DND-41 (cell line): ENCODE measurements around the gene DPEP2NB.

ENCODE experiments used
- ATAC-seq: fragments of 200-7000 bp; cut with Tn5 transposase; 3 replicates; pipeline ENCODE4 v1.9.1; 2021; ENCODE audit warnings: low read depth; ENCODE audit not compliant: insufficient read depth
- DNase-seq: peaks from one replicate; pipeline ENCODE4 v3.0.0-alpha.2; 2020
- H2AFZ ChIP-seq: 2 replicates; pipeline ENCODE4 v1.6.0; 2012; ENCODE audit warnings: low read depth, low read length
- H3K27ac ChIP-seq: 2 replicates; pipeline ENCODE4 v1.5.1; 2012; ENCODE audit warnings: low read length, inconsistent platforms
- H3K27me3 ChIP-seq: fragments of 200-600 bp; sonication (generic); 2 replicates; pipeline ENCODE4 v1.6.0; 2012; ENCODE audit warnings: low read length, mild to moderate bottlenecking, inconsistent platforms; ENCODE audit not compliant: insufficient read depth, poor library complexity
- H3K36me3 ChIP-seq: 2 replicates; pipeline ENCODE4 v1.5.1; 2012; ENCODE audit warnings: low read length, inconsistent platforms; ENCODE audit not compliant: insufficient read depth
- H3K4me1 ChIP-seq: 2 replicates; pipeline ENCODE4 v1.5.1; 2012; ENCODE audit warnings: mild to moderate bottlenecking, low read length; ENCODE audit not compliant: insufficient read depth
- H3K4me2 ChIP-seq: 2 replicates; pipeline ENCODE4 v1.6.0; 2012; ENCODE audit warnings: mild to moderate bottlenecking, moderate library complexity, low read length, inconsistent platforms; ENCODE audit not compliant: insufficient read depth
- H3K4me3 ChIP-seq, 2 experiments: fragments of 200-600 bp in 1 of 2; shearing (Covaris generic) in 1 of 2; 2 replicates each; pipeline ENCODE4 v1.5.1; 2012 to 2016; ENCODE audit warnings: inconsistent platforms in 2 of 2, low read length in 2 of 2, mild to moderate bottlenecking in 2 of 2, low read depth in 1 of 2, moderate library complexity in 1 of 2
- H3K79me2 ChIP-seq: 2 replicates; pipeline ENCODE4 v1.6.0; 2012; ENCODE audit warnings: low read length, inconsistent platforms; ENCODE audit not compliant: insufficient read depth
- H3K9ac ChIP-seq: 2 replicates; pipeline ENCODE4 v1.6.0; 2012; ENCODE audit warnings: low read depth, mild to moderate bottlenecking, inconsistent platforms, low read length, moderate library complexity
- H3K9me3 ChIP-seq: 2 replicates; pipeline ENCODE4 v1.5.1; 2012; ENCODE audit warnings: low read length, moderate library complexity, mild to moderate bottlenecking, inconsistent platforms; ENCODE audit not compliant: insufficient read depth, severe bottlenecking
- H4K20me1 ChIP-seq: 2 replicates; pipeline ENCODE4 v1.6.0; 2012; ENCODE audit warnings: low read length; ENCODE audit not compliant: insufficient read depth
- EZH2 ChIP-seq: IDR thresholded peaks from 3 replicates; pipeline ENCODE4 v1.6.1; 2012; ENCODE audit warnings: borderline replicate concordance, low read depth, mild to moderate bottlenecking, moderate library complexity, low read length, inconsistent platforms; ENCODE audit not compliant: severe bottlenecking
- TF ChIP-seq, protein P1 (sequence below): IDR thresholded peaks from 2 replicates; pipeline ENCODE4 v1.5.1; 2012; ENCODE audit warnings: borderline replicate concordance, low read length, moderate library complexity, mild to moderate bottlenecking; ENCODE audit not compliant: poor library complexity, severe bottlenecking; ENCODE audit errors: extremely low read depth

DPEP2NB gene

DNA sequence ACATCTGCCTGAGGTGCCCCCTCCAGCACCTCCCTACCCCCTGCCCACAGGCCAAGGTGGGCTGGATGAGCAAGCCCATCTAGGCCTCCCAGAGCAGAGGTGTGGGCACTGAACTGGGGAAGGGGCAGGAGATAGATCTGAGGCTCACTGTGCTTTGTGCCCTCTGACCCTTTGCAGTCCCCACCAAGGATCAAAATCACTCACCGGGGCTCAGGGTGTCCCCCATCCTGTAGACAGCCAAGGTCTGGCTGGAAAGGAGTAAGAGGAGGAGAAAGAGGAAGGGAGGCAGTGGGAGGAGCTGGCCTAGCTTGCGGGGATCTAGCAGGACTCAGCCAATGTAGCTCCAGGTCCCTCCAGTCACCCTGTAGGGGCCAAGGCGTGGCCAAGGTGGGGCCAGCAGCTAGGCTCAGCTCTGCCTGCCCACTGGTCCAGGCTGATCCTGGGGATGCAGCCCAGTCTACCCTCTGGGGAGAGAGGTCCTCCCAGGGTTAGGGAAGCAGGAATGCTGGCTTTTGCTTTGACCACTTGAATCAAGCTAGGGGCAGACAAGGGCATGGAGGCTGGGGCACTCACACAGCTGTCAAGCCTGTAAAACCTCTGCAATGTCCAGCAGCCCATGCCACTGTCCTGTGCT, 49.0 kb downstream of the DPEP2NB start:
- Histone ChIP-seq H3K4me2 (peak overlapping the region; percentile 83), H3K9ac (peak overlapping the region; percentile 81; the same call in 1 of the 2 replicates), H4K20me1 (peaks cover 19% of the 10 kb centered on the region), H3K79me2 (peaks cover 13% of the 10 kb centered on the region; the same call in 1 of the 2 replicates), H3K27ac (no peak overlapping the region), H3K36me3 (peaks cover 20% of the 10 kb centered on the region), H3K27me3 (no peaks in the 10 kb centered on the region), H3K4me1 (peaks cover 26% of the 10 kb centered on the region), H3K4me3 (peak overlapping the region in 1 of 2 experiments; percentile 65; a peak in 2 of 4 replicates), H3K9me3 (no peaks in the 10 kb centered on the region), H2AFZ (no peak overlapping the region)
- ATAC-seq (no peak), DNase-seq (no peak)
- no peak for TF ChIP-seq EZH2
- TF ChIP-seq, protein P1, sequence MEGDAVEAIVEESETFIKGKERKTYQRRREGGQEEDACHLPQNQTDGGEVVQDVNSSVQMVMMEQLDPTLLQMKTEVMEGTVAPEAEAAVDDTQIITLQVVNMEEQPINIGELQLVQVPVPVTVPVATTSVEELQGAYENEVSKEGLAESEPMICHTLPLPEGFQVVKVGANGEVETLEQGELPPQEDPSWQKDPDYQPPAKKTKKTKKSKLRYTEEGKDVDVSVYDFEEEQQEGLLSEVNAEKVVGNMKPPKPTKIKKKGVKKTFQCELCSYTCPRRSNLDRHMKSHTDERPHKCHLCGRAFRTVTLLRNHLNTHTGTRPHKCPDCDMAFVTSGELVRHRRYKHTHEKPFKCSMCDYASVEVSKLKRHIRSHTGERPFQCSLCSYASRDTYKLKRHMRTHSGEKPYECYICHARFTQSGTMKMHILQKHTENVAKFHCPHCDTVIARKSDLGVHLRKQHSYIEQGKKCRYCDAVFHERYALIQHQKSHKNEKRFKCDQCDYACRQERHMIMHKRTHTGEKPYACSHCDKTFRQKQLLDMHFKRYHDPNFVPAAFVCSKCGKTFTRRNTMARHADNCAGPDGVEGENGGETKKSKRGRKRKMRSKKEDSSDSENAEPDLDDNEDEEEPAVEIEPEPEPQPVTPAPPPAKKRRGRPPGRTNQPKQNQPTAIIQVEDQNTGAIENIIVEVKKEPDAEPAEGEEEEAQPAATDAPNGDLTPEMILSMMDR, result no peak

DNA sequence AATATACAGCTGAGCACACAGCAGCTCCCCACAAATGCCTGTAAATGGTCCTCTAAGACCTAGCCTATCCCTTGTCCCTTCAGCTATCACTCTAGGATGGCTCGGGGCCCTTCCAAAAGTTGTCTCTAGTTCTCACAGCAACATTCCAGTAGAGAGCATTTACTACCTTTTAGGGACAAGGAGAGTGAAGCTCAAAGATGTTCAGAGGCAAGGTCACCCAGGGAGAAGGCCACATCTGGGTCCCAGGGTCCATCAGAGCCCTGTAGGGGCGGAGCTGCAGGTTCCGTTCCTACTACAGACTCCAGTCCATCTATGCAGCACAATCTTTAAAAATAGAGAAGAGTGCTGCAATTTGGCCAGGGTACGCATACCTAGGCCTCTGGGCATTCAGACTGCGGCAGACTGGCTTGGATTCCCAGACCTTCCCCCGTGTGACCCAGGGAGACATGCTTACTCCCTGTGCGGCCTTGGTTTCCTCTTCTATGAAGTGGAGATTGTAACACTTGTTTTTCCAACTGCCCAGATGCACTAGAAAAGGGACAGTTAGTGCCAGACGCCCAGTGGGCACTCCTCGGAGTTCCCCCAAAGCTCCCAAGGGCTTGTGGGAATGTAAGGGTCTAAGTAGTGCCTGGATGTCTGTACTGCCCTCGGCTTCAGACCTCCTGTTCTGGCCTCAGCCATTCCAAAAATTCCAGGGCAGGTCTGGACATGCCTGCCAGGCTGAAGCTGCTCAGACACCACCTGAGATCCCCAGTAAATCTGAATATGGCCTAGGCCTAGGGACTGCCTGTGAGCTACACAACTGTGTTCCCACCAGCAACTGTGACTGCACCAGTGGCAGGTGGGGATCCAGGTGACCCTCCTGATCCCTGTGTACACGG, 49.8 kb downstream of the DPEP2NB start:
- Histone ChIP-seq H3K4me2 (peak overlapping the region; percentile 83; the same call in 1 of the 2 replicates), H3K4me3 (no peak overlapping the region), H3K9me3 (no peaks in the 10 kb centered on the region), H3K4me1 (peaks cover 26% of the 10 kb centered on the region), H3K27me3 (no peaks in the 10 kb centered on the region), H4K20me1 (peaks cover 19% of the 10 kb centered on the region), H3K9ac (peak overlapping the region; percentile 11), H3K27ac (no peak overlapping the region), H2AFZ (no peak overlapping the region), H3K79me2 (peaks cover 13% of the 10 kb centered on the region; the same call in 1 of the 2 replicates), H3K36me3 (peaks cover 27% of the 10 kb centered on the region)
- no peak for ATAC-seq
- TF ChIP-seq EZH2, result no peak
- TF ChIP-seq, protein P1, result no peak
- DNase-seq, result no peak

DNA sequence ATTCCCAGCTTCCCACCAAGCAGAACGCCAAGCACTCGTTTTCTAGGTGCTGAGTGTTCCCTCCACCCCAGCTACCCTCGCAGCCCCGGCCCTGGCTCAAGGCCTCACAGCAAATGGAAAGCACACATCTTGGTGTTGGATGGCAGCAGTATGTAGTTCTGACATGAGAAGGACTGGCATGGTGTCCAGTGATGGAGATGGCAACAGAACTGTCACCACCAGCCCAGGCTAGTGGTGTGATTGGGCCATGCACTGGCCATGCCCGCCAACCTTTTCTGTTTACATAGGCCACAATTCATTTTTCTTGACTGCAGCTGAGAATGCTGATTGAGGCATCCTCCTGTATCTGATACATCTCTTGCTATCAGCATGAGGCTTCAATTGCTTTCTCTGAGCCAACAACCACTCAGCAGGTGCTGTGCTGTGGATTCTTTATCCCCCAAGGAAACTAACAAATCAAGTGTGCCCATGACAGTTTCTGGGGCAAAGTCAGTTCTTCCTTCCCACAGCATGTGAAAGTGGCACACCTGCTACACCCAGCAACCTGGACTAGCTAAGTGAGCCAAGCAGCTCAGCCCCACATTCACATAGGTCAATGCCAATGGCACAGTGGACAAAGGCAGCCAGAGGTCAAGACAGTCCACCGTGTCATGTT, 51.1 kb downstream of the DPEP2NB start:
- Histone ChIP-seq H3K27me3 (no peaks in the 10 kb centered on the region), H3K36me3 (peaks cover 37% of the 10 kb centered on the region), H3K4me2 (no peak overlapping the region), H3K27ac (no peak overlapping the region), H3K4me1 (peaks cover 26% of the 10 kb centered on the region), H4K20me1 (peaks cover 19% of the 10 kb centered on the region), H3K9me3 (no peaks in the 10 kb centered on the region), H2AFZ (no peak overlapping the region), H3K79me2 (peaks cover 13% of the 10 kb centered on the region; the same call in 1 of the 2 replicates), H3K4me3 (no peak overlapping the region), H3K9ac (no peak overlapping the region)
- ATAC-seq, result no peak
- no peak for DNase-seq
- TF ChIP-seq, protein P1, result no peak
- no peak for TF ChIP-seq EZH2
